Mammary epithelial cell (primary cell): ENCODE data around the gene ANKMY2.

Experiments used
- EZH2 ChIP-seq: IDR thresholded peaks from 2 replicates; pipeline ENCODE4 v1.6.1; 2012; ENCODE audit warnings: low read length, inconsistent platforms, borderline replicate concordance
- TF ChIP-seq, protein P1 (sequence below), 2 donors: IDR thresholded peaks in 1 of 2; conservative IDR thresholded peaks in 1 of 2; 2 replicates each; pipeline ENCODE4 v1.5.1; 2011 to 2012; ENCODE audit warnings: inconsistent platforms in 2 of 2, low read length in 2 of 2, mild to moderate bottlenecking in 2 of 2, control low read depth in 1 of 2, low read depth in 1 of 2; ENCODE audit not compliant: insufficient read depth in 1 of 2; ENCODE audit errors: extremely low read depth in 1 of 2

DNA sequence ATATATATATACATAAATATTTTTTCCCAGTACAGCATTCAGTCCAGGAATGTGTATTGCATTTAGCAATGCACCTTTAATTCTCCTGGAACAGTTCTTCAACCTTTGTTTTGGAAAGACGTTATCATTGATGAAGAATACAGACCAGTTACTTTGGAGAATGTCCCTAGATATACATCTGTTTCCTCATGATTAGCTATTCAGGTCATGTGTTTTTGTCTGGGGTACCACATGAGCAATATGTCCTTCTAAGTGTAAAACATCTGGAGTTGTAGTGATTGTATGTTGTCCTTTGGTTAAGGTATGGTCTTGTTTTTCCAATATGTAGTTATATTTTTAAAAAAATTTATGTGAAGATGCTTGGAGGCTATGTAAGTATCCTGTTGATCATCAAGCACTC lies 10.6 kb upstream of the ANKMY2 start:
- TF ChIP-seq, protein P1, sequence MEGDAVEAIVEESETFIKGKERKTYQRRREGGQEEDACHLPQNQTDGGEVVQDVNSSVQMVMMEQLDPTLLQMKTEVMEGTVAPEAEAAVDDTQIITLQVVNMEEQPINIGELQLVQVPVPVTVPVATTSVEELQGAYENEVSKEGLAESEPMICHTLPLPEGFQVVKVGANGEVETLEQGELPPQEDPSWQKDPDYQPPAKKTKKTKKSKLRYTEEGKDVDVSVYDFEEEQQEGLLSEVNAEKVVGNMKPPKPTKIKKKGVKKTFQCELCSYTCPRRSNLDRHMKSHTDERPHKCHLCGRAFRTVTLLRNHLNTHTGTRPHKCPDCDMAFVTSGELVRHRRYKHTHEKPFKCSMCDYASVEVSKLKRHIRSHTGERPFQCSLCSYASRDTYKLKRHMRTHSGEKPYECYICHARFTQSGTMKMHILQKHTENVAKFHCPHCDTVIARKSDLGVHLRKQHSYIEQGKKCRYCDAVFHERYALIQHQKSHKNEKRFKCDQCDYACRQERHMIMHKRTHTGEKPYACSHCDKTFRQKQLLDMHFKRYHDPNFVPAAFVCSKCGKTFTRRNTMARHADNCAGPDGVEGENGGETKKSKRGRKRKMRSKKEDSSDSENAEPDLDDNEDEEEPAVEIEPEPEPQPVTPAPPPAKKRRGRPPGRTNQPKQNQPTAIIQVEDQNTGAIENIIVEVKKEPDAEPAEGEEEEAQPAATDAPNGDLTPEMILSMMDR (conservative IDR thresholded peaks at IDR 0.05 in 1 of 2, IDR thresholded peaks at IDR 0.05 in 1 of 2; ENCODE audit: extremely low read depth in 1 of 2, insufficient read depth in 1 of 2, low read depth in 1 of 2, low read length in 2 of 2): no peak
- TF ChIP-seq EZH2: no peak
